ENCODE data around the gene SLC7A7.

DNA sequence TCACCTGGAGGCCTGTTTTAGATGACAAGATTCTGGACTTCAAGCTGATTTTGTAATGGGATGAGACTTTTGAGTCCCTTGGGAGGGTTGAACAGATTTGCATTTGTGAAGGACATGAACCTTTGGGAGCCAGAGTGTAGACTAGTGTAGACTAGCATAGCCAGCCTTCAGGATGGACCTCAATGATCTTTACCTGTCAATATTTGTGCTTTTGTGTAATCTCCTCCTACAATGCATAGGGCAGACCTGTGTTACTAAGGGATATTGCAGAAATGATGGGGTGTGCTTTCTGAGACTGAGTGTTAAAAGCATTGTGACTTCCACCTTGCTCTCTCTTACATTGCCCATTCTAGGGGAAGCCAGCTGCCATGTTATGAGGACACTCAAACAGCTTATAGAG is 46.4 kb upstream of the SLC7A7 start:
- TF ChIP-seq, protein P1, sequence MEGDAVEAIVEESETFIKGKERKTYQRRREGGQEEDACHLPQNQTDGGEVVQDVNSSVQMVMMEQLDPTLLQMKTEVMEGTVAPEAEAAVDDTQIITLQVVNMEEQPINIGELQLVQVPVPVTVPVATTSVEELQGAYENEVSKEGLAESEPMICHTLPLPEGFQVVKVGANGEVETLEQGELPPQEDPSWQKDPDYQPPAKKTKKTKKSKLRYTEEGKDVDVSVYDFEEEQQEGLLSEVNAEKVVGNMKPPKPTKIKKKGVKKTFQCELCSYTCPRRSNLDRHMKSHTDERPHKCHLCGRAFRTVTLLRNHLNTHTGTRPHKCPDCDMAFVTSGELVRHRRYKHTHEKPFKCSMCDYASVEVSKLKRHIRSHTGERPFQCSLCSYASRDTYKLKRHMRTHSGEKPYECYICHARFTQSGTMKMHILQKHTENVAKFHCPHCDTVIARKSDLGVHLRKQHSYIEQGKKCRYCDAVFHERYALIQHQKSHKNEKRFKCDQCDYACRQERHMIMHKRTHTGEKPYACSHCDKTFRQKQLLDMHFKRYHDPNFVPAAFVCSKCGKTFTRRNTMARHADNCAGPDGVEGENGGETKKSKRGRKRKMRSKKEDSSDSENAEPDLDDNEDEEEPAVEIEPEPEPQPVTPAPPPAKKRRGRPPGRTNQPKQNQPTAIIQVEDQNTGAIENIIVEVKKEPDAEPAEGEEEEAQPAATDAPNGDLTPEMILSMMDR (IDR thresholded peaks at IDR 0.05; ENCODE audit: insufficient read depth, low read depth, low read length) = no peak
- no peak for TF ChIP-seq EZH2 (IDR thresholded peaks at IDR 0.05; ENCODE audit: insufficient read depth, low read length)
